Common myeloid progenitor, CD34-positive (primary cell): ENCODE measurements around the gene UBALD2. TPM values are rescaled to one million over a fixed set of nuclear protein-coding genes. Genes with fewer than 3 reads are reported as not detected.
A peak's percentile ranks its signal among the peaks of the same experiment; 100 is the strongest.
"Not testable (repeated sequence)": the region's sequence is repeated elsewhere in the genome, so short reads cannot be mapped to it uniquely, and the experiment has no call there.

Experiments used
- CTCF ChIA-PET: fragments of 350-600 bp; sonication (Branson Sonifier 250); formaldehyde crosslinking; loops from one replicate; lab custom pipeline; 2021; ENCODE audit warnings: antibody characterized with exemption; lab: Charles Lee
- POLR2A ChIA-PET: fragments of 350-600 bp; sonication (Branson Sonifier 250); formaldehyde crosslinking; loops from one replicate; lab custom pipeline; 2021; ENCODE audit warnings: antibody characterized with exemption; lab: Charles Lee
- DNase-seq, 3 donors: peaks; one replicate each; pipeline versions ENCODE4 v3.0.0 to v3.0.0-alpha.2; 2013
- H3K27ac ChIP-seq, 2 experiments: 1 replicate in 1 of 2; 2 replicates in 1 of 2; pipeline ENCODE4 v1.7.0; 2013; ENCODE audit warnings: inconsistent platforms in 2 of 2, low read length in 2 of 2, mild to moderate bottlenecking in 2 of 2, low read depth in 1 of 2, moderate library complexity in 1 of 2; ENCODE audit not compliant: severe bottlenecking in 2 of 2, insufficient read depth in 1 of 2, poor library complexity in 1 of 2
- H3K27me3 ChIP-seq, 5 experiments: replicated peaks in 2 of 5; 1 replicate in 3 of 5; 2 replicates in 2 of 5; pipeline versions ENCODE4 v1.6.1 to v1.7.0; 2013; ENCODE audit warnings: low read length in 4 of 5, mild to moderate bottlenecking in 2 of 5, moderate library complexity in 2 of 5, inconsistent platforms in 1 of 5; ENCODE audit not compliant: insufficient read depth in 5 of 5, control insufficient read depth in 4 of 5
- H3K36me3 ChIP-seq, 4 experiments: 1 replicate in 2 of 4; 2 replicates in 2 of 4; pipeline versions ENCODE4 v1.6.1 to v1.7.0; 2013; ENCODE audit warnings: low read length in 3 of 4, control low read depth in 1 of 4, mild to moderate bottlenecking in 1 of 4; ENCODE audit not compliant: control insufficient read depth in 4 of 4, insufficient read depth in 4 of 4
- H3K4me1 ChIP-seq, 4 experiments: 1 replicate in 3 of 4; 2 replicates in 1 of 4; pipeline versions ENCODE4 v1.6.1 to v1.7.1; 2013; ENCODE audit warnings: low read length in 3 of 4, mild to moderate bottlenecking in 3 of 4, control low read depth in 1 of 4, inconsistent platforms in 1 of 4, moderate library complexity in 1 of 4; ENCODE audit not compliant: control insufficient read depth in 4 of 4, insufficient read depth in 4 of 4; ENCODE audit errors: control extremely low read depth in 1 of 4
- H3K4me3 ChIP-seq, 7 experiments: 1 replicate in 4 of 7; 2 replicates in 3 of 7; pipeline versions ENCODE4 v1.5.1 to v1.7.0; 2013; ENCODE audit warnings: mild to moderate bottlenecking in 7 of 7, low read length in 6 of 7, moderate library complexity in 6 of 7, inconsistent platforms in 2 of 7, low read depth in 2 of 7, control low read depth in 1 of 7; ENCODE audit not compliant: insufficient read depth in 4 of 7, control insufficient read depth in 1 of 7; ENCODE audit errors: extremely low read depth in 1 of 7
- H3K9me3 ChIP-seq, 5 experiments: 1 replicate in 4 of 5; 2 replicates in 1 of 5; pipeline versions ENCODE4 v1.6.1 to v1.7.1; 2013; ENCODE audit warnings: low read length in 4 of 5, mild to moderate bottlenecking in 2 of 5, inconsistent platforms in 1 of 5, low read depth in 1 of 5, moderate library complexity in 1 of 5; ENCODE audit not compliant: control insufficient read depth in 4 of 5, insufficient read depth in 2 of 5; ENCODE audit errors: control extremely low read depth in 1 of 5
- WGBS: methylation state at CpG from one replicate; pipeline ENCODE4 v1.1.5; 2013; ENCODE audit not compliant: insufficient coverage; 5-methylcytosine and 5-hydroxymethylcytosine counted together
- polyA plus RNA-seq: library from polyadenylated mRNA; unstranded; fragments of 120-200 nt; gene quantifications from one replicate; pipeline ENCODE4 v1.2.1, GENCODE V29; 2013

UBALD2 gene
- polyA plus RNA-seq = 58.2 TPM

- peaks cover 26 to 85% (median 68%) of the 10 kb centered on the region in 4 experiments for H3K4me1 ChIP-seq
- WGBS = 0% methylated on average over 93 of the region's 94 CpGs
Measured at GRCh38 chr17:76264755-76265623, at the start of gene UBALD2. UBALD2 (plus strand) TSS chr17:76265348; CDS start chr17:76265506, 158 bp downstream.

GRCh38 chr17:76217081-76217480 lies 48.1 kb upstream of the UBALD2 start:
- POLR2A ChIA-PET = no interaction called here
- CTCF ChIA-PET = interaction anchor here (0.7 to 1.7 kb wide), 6 partner anchors 9 to 56 kb away, joined by 3 to 4 read pairs (median 3); no protein-coding TSS in a partner anchor
- no peak overlapping the region for H3K27ac ChIP-seq

More at GRCh38 chr17:76264755-76265623, at the start of gene UBALD2:
- ChIA-PET CTCF (interaction anchor here (0.7 to 3.9 kb wide), 7 partner anchors 11 to 162 kb away, joined by 3 to 20 read pairs (median 4); no protein-coding TSS in a partner anchor), POLR2A (interaction anchor here (0.6 to 0.8 kb wide), 6 partner anchors 9 to 487 kb away, joined by 3 to 4 read pairs (median 4); no protein-coding TSS in a partner anchor)
- H3K36me3 ChIP-seq = peaks cover 0 to 19% (median 5%) of the 10 kb centered on the region in 4 experiments
- H3K27me3 ChIP-seq = no peaks in the 10 kb centered on the region
- H3K27ac ChIP-seq = peak within 1 kb of the TSS; percentile 89 to 94
- DNase-seq = peak; percentile 98 to 100 (median 99)
- H3K9me3 ChIP-seq = no peaks in the 10 kb centered on the region
- H3K4me3 ChIP-seq = peak within 1 kb of the TSS; percentile 71 to 97 (median 87)

GRCh38 chr17:76219670-76220383 lies 45.3 kb upstream of the UBALD2 start:
- no peak for DNase-seq
- Histone ChIP-seq H3K27me3 (no peaks in the 10 kb centered on the region), H3K27ac (no peak overlapping the region), H3K36me3 (no peaks in the 10 kb centered on the region), H3K4me1 (no peaks in the 10 kb centered on the region), H3K4me3 (no peak overlapping the region), H3K9me3 (no peaks in the 10 kb centered on the region)
- ChIA-PET POLR2A (no interaction called here), CTCF (no interaction called here)
- WGBS = 93% methylated on average over 2 of the region's 7 CpGs

More at GRCh38 chr17:76217081-76217480, 48.1 kb upstream of the UBALD2 start:
- no peak for DNase-seq
- H3K36me3 ChIP-seq = no peaks in the 10 kb centered on the region
- H3K9me3 ChIP-seq = no peaks in the 10 kb centered on the region
- H3K4me1 ChIP-seq = no peaks in the 10 kb centered on the region
- WGBS = no CpG with 5 or more reads among the region's 3 CpGs
- peaks cover 0 to 3% (median 0%) of the 10 kb centered on the region in 5 experiments for H3K27me3 ChIP-seq
- no peak overlapping the region for H3K4me3 ChIP-seq

- ChIA-PET POLR2A (no interaction called here), CTCF (no interaction called here)
- H3K9me3 ChIP-seq = no peaks in the 10 kb centered on the region
- H3K27ac ChIP-seq = no peak overlapping the region
- H3K36me3 ChIP-seq = no peaks in the 10 kb centered on the region
- no peaks in the 10 kb centered on the region for H3K4me1 ChIP-seq
- H3K4me3 ChIP-seq = no peak overlapping the region
- WGBS = no CpG with 5 or more reads among the region's 1 CpG
- H3K27me3 ChIP-seq = peaks cover 0 to 2% (median 0%) of the 10 kb centered on the region in 5 experiments
- no peak for DNase-seq
Measured at GRCh38 chr17:76223802-76224201, 41.3 kb upstream of the UBALD2 start.

- WGBS = 86% methylated on average over 1 of the region's 7 CpGs
- H3K27me3 ChIP-seq = peaks cover 0 to 14% (median 0%) of the 10 kb centered on the region in 5 experiments
- H3K36me3 ChIP-seq, H3K4me1 ChIP-seq, DNase-seq, H3K4me3 ChIP-seq, POLR2A ChIA-PET, H3K9me3 ChIP-seq, H3K27ac ChIP-seq: not testable (repeated sequence)
- CTCF ChIA-PET = interaction anchor here (0.5 kb wide), 1 partner anchor 169 kb away, joined by 5 read pairs; no protein-coding TSS in a partner anchor
Measured at GRCh38 chr17:76225373-76226086, 39.6 kb upstream of the UBALD2 start.

GRCh38 chr17:76226749-76227148 lies 38.4 kb upstream of the UBALD2 start:
- DNase-seq, CTCF ChIA-PET: not testable (repeated sequence)
- WGBS = 95% methylated on average over 14 of the region's 19 CpGs

More at GRCh38 chr17:76226749-76227148, 38.4 kb upstream of the UBALD2 start:
- H3K27me3 ChIP-seq = peaks cover 0 to 14% (median 0%) of the 10 kb centered on the region in 5 experiments
- H3K4me1 ChIP-seq, H3K36me3 ChIP-seq, H3K4me3 ChIP-seq, POLR2A ChIA-PET, H3K27ac ChIP-seq, H3K9me3 ChIP-seq: not testable (repeated sequence)
